ENCODE results near the gene FAM171A2. TPM values are rescaled to one million over a fixed set of nuclear protein-coding genes. Genes with fewer than 3 reads are reported as not detected.

FAM171A2 gene
- total RNA-seq, 2 donors from 2014 or later = 2.4 to 3.3 TPM

DNA sequence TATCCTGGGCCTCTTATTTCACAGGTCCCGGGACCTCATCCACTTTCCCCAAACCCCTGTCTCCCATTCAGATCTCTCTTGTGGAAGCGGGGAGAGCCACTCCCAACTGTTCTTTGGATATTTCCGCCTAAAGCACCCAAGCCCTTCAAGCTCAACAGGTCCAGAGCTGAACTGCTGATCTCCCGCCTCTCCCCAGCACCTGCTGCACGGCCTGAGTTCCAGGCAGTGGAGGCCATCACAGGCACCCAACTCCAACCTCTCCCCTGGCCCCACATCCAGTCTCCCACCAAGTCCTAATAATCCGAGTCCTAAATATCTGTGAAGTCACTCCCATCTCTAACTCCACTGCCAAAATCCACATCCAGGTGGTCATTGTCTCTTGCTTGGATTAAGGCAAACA, 19.3 kb upstream of the FAM171A2 start:
- no peaks in the 10 kb centered on the region for H3K36me3 ChIP-seq
- no peak overlapping the region for H3K27ac ChIP-seq
- no peaks in the 10 kb centered on the region for H3K9me3 ChIP-seq
- no peak for DNase-seq (ENCODE audit: low spot score)
- H3K4me1 ChIP-seq = peaks cover 0 to 21% of the 10 kb centered on the region in 2 donors
- TF ChIP-seq, protein P1, sequence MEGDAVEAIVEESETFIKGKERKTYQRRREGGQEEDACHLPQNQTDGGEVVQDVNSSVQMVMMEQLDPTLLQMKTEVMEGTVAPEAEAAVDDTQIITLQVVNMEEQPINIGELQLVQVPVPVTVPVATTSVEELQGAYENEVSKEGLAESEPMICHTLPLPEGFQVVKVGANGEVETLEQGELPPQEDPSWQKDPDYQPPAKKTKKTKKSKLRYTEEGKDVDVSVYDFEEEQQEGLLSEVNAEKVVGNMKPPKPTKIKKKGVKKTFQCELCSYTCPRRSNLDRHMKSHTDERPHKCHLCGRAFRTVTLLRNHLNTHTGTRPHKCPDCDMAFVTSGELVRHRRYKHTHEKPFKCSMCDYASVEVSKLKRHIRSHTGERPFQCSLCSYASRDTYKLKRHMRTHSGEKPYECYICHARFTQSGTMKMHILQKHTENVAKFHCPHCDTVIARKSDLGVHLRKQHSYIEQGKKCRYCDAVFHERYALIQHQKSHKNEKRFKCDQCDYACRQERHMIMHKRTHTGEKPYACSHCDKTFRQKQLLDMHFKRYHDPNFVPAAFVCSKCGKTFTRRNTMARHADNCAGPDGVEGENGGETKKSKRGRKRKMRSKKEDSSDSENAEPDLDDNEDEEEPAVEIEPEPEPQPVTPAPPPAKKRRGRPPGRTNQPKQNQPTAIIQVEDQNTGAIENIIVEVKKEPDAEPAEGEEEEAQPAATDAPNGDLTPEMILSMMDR (IDR thresholded peaks at IDR 0.05) = no peak
- no peak overlapping the region for H3K4me3 ChIP-seq
- H3K27me3 ChIP-seq = no peaks in the 10 kb centered on the region

DNA sequence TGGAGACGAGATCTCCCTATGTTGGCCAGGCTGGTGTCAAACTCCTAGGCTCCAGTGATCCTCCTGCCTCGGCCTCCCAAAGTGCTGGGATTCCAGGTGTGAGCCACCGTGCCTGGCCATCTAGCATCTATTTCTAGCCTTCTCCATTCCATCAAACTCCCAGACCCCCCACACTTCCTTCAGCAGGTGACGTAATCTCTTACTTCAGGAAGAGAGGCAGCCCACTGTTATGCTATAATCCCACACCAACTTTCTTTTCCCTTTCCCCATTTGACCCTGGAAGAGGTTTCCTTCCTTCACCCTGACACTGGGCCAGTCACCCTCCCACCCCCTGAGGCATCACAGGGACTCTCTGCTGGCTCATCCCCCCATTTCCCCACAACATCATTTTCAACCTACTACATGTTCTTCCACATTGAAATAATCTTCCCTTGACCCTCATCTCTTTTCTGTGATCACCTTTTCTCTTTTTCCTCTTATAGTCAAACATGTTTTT, 18.2 kb upstream of the FAM171A2 start:
- DNase-seq (ENCODE audit: low spot score) = no peak
- peaks cover 0 to 22% of the 10 kb centered on the region in 2 donors for H3K4me1 ChIP-seq
- TF ChIP-seq, protein P1 (IDR thresholded peaks at IDR 0.05) = no peak
- no peak overlapping the region for H3K4me3 ChIP-seq
- no peak overlapping the region for H3K27ac ChIP-seq
- no peaks in the 10 kb centered on the region for H3K36me3 ChIP-seq
- H3K27me3 ChIP-seq = no peaks in the 10 kb centered on the region
- H3K9me3 ChIP-seq = no peaks in the 10 kb centered on the region

DNA sequence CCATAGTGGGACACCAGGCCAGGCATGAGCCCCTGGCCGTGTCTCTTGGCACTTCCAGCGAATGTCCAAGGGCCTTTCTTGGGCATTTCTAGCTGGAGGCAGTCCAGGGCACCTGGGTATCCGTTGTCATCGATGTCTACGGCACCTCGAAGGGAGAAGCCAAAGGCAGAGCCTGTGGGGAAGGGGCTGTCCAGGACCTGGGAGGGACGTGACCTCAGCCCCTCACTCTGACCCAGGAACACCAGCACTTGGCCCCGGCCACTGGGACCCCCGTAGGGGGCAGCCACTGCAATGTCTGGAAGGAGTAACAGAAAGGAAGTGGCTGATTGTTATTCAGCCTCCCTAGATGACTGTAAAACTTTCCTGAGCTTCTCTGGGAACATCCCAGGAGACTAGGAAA, 17.1 kb upstream of the FAM171A2 start:
- no peaks in the 10 kb centered on the region for H3K27me3 ChIP-seq
- DNase-seq (ENCODE audit: low spot score) = no peak
- no peaks in the 10 kb centered on the region for H3K36me3 ChIP-seq
- no peak overlapping the region for H3K27ac ChIP-seq
- TF ChIP-seq, protein P1 (IDR thresholded peaks at IDR 0.05) = no peak
- peaks cover 0 to 28% of the 10 kb centered on the region in 2 donors for H3K4me1 ChIP-seq
- H3K4me3 ChIP-seq = no peak overlapping the region
- no peaks in the 10 kb centered on the region for H3K9me3 ChIP-seq

DNA sequence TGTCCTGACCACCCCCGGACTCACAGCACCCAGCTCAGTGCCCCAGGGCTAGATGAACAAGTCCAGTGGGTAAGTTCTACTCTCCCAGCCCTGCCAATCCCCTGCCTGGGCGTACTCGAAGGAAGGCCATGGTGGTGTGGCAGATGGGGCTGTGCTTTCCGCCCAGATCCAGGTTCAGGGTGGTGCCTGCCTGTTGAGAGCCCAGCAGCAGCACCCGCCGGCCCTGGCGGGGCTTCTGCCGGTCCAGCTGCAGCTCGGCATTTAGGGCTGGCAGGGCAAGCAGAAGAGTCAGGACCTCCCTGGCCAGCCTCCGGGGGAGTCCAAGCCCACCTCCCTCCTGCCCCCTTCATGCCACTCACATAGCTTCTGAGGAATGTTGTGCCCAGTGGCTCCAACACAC, 16.2 kb upstream of the FAM171A2 start:
- no peak overlapping the region for H3K4me3 ChIP-seq
- H3K9me3 ChIP-seq = no peaks in the 10 kb centered on the region
- DNase-seq (ENCODE audit: low spot score) = no peak
- peaks cover 0 to 28% of the 10 kb centered on the region in 2 donors for H3K4me1 ChIP-seq
- H3K36me3 ChIP-seq = no peaks in the 10 kb centered on the region
- no peaks in the 10 kb centered on the region for H3K27me3 ChIP-seq
- H3K27ac ChIP-seq = no peak overlapping the region
- TF ChIP-seq, protein P1 (IDR thresholded peaks at IDR 0.05) = no peak

DNA sequence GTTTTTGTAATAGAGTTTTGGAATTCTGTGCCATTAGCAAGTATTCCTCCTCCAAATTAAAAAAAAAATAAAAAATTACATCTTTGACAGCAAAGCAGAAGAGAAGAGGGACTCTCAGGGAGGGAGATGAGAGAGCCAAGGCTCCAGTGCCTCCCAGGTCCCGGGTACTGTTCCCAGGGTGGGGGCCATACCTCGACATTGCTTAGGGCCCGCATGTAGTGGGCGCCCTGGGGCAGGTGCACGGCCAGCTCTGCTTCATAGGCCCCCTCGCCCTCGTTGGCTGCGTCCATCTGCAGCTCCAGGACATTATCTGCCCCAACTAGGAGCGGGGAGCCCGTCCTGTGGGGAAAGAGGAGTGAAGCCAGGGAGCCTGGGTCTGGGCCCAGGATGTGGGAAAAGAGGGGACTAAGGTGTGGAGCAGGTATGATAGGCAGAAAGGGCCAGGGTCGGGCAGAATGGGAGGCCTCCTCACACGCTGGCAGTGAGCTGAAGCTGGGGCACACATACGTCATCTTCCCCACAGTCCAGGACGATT, 14.6 kb upstream of the FAM171A2 start:
- no peak overlapping the region for H3K27ac ChIP-seq
- H3K36me3 ChIP-seq = no peaks in the 10 kb centered on the region
- no peaks in the 10 kb centered on the region for H3K27me3 ChIP-seq
- no peak for DNase-seq (ENCODE audit: low spot score)
- TF ChIP-seq, protein P1 (IDR thresholded peaks at IDR 0.05) = no peak
- H3K4me3 ChIP-seq = no peak overlapping the region
- peaks cover 0 to 26% of the 10 kb centered on the region in 2 donors for H3K4me1 ChIP-seq
- no peaks in the 10 kb centered on the region for H3K9me3 ChIP-seq

DNA sequence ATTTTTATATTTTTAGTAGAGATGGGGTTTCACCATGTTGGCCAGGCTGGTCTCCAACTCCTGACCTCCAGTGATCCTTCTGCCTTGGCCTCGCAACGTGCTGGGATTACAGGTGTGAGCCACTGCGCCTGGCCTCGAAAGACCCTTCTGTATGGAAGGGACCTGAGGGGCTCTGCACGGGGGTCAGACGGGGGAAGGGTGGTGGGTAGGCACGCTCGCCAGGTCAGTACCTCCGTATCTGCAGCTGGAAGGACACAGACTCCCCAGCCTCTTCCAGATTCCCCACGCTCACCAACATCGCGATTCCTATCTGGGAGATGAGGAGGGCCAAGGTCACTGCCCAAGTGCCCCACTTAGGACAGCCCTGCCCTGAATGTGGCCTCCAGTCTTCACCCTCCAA, 13.1 kb upstream of the FAM171A2 start:
- H3K27me3 ChIP-seq = no peaks in the 10 kb centered on the region
- H3K4me1 ChIP-seq = peaks cover 0 to 26% of the 10 kb centered on the region in 2 donors
- no peak overlapping the region for H3K27ac ChIP-seq
- no peaks in the 10 kb centered on the region for H3K36me3 ChIP-seq
- H3K4me3 ChIP-seq = no peak overlapping the region
- TF ChIP-seq, protein P1 (IDR thresholded peaks at IDR 0.05) = no peak
- no peaks in the 10 kb centered on the region for H3K9me3 ChIP-seq
- no peak for DNase-seq (ENCODE audit: low spot score)

All from right atrium auricular region (tissue), 2 donors.